Fibroblast of peridontal ligament (primary cell): Measurements from ENCODE around the gene GPD2.
"Not testable (repeated sequence)": the region's sequence is repeated elsewhere in the genome, so short reads cannot be mapped to it uniquely, and the experiment has no call there.

Experiments used
- DNase-seq: peaks from one replicate; pipeline ENCODE4 v3.0.0-alpha.2; 2010; ENCODE audit errors: extremely low read depth

The GPD2 gene

DNA sequence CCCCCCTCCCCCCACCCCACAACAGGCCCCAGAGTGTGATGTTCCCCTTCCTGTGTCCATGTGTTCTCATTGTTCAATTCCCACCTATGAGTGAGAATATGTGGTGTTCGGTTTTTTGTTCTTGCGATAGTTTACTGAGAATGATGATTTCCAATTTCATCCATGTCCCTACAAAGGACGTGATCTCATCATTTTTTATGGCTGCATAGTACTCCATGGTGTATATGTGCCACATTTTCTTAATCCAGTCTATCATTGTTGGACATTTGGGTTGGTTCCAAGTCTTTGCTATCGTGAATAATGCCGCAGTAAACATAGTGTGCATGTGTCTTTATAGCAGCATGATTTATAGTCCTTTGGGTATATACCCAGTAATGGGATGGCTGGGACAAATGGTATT lies 92.4 kb downstream of the GPD2 start:
- DNase-seq: not testable (repeated sequence)

DNA sequence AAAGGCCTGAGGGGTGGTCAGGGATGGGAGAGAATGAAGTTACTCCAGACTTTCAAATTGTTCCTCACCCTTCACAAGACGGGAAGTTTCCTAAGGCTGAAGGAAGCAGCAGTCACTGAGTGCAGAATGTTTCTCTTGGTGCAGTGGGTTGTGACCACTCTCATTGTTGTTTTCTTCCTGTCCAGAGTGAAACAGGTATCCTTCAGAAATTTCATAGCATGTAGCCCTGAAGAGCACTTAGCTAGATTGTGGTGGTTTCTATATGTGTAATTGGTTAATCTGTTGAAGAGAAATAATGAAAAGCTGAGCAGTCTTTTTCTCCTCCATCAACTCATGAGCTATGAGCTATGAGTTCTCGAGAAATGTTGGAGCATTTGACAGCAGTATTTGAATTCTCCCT lies 96.8 kb downstream of the GPD2 start:
- no peak for DNase-seq

DNA sequence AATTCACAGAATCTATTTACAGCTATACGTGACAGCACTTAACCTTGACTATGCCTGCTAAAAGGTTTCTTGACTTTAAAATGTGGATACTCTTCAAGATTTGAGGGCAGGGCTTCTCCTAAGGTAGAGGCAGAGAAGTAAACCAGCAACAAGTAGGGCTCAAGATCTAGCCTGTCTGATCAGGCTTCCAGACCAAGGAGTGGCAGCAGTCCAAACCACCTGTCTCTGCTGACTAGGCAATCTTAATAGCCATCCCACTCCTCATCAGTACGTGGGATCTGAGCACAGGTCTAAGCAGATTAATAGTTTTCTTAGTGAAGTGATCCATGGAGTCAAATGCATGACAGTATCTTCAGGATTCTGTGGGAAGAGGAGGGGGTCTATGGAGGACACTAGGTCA lies 100.4 kb downstream of the GPD2 start:
- no peak for DNase-seq

DNA sequence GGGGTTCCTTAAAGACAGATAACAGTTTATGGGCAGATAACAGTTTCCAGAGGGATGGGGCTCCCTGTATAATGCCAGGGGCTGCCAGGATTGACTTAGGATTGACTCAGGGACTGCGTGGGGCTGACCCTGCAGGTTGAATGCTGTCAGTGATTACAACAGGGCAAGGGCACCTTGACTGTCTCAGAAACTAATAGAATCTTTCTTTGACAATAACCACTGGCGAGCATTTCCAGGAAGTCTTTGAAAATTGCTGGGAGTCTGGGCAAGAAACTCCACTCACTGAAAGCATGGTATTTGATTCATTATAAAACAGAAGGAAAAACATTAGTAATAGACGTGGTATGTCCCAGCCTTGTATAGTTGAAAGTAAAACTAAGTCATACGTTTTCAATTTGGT lies 101.0 kb downstream of the GPD2 start:
- DNase-seq: peak; percentile 72

DNA sequence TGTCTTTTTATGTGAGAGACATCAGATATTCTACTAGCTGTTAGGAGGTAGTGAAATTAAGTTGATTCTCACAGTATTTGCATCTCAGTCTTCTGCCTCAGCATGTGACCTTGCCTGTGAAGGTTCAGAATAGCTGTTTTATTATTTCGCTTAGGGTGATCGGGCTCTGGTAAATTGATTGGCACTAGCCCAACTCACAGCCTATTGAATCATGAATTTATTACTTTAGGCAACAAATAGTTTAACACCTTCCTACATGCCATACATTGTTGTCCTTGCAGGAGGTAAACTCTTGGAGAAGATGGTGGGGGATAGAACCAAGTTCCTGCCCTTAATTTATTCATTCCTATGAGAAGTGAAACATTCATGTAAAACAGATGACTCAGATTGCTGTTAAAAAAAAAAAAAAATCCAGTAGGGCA lies 101.9 kb downstream of the GPD2 start:
- DNase-seq: peak; percentile 23

DNA sequence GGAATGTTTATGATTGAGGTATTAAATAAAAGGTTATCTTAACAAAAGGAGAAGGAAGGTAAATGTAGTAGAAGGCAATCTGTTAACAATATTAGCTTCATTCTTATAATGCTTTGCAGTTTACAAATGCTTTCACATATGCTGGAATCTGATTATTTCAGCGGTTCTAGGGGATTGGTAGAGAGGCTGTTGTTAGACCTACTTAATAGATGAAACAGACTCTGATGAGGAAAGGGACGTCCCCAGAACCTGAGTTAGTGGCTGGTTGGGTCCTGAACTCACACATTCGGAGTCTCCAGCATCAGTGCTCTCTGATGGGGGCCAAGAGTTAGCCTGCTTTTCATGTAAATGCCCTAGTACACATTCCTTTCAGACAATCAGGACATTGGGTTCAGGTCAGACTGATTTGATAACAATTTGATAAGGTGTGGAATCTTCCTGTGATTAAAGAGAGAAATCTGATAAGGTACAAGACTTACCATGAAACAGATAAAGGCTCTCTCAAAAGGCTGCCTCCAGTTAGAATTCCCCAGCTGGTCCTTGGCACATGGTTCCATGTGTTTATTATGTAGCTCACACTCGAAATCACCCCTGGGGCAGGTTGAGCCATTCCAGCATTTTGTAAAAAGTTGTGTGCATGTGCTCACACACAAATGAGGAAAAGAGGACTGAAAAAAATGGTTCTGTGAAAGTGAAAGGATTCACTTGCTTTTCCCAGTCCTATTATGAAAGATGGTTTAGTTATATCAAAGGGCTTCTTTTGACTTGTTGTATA lies 103.1 kb downstream of the GPD2 start:
- peak; percentile 31 for DNase-seq

DNA sequence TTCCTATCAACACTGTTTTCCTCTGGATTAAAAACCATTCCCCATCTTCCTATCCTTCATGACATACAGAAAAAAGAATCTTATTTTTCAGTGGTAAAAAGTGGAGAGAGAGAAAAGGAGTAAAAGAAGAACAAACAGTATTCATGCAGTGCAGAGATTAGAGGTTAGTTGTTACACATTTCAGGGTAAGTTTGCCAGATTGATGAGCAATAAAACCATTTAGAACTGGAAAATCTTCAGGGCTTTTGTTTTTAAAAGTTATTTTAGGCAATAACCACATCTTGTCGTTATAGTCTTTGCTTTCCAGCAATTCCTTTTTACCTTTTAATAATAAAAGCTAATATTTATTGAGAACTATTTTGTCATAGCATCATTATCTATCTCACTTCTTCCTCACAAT lies 104.5 kb downstream of the GPD2 start:
- peak; percentile 55 for DNase-seq

DNA sequence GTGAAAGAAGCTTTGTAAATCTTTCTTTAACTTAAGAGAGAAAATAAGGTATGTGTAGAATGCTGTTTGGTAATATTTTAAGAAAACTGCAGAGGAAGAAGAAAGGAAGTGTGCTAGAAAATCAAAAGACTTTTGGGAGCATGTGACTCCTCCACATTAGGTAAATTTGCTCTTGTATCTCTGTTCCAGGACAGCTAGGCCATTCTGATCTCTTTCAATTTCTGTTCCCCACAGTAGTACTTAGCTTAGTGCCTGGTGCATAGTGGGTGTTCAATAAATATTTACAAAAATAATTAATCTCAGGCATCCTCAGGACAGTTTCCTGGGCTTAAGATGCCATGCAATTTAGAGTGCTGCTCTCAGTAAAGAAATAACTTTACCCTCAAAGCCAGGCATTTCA lies 105.0 kb downstream of the GPD2 start:
- DNase-seq: no peak

DNA sequence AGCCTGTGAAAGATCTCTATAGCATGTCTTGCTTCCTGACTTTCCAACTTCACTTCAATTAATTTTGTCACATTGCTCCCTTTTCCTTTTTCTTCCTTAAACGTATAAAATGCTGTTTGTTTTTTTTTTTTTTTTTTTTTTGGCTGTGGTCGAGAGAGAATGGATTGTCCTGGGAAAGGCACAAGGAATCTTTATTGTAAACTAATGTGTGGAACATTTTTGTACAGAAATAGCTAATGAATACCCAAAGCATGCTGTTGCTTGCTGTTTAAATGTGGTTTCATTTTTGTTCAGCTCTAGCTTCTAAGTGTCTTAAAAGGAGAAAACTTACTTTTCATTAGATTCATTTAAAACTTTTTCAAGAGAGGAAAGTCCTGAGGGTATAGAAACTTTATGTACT lies 105.5 kb downstream of the GPD2 start:
- peak; percentile 54 for DNase-seq

DNA sequence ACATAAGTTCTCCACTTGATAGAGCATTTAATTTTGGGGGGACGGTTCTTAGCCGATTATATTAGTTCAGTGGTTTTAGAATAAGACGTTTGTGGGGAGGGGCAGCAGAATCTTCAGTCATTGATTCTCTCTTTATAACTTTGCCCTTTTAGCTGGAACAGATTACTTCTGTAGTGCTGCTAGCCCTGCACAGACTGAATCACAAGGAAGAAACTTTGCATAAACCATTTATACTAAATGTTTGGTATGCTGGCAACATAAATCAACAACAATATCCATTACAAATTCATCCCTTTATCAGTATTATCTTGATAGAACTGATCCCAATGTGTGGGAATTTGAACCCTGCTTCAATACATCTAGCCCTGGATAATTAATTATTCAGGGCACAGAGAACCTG lies 112.2 kb downstream of the GPD2 start:
- no peak for DNase-seq

DNA sequence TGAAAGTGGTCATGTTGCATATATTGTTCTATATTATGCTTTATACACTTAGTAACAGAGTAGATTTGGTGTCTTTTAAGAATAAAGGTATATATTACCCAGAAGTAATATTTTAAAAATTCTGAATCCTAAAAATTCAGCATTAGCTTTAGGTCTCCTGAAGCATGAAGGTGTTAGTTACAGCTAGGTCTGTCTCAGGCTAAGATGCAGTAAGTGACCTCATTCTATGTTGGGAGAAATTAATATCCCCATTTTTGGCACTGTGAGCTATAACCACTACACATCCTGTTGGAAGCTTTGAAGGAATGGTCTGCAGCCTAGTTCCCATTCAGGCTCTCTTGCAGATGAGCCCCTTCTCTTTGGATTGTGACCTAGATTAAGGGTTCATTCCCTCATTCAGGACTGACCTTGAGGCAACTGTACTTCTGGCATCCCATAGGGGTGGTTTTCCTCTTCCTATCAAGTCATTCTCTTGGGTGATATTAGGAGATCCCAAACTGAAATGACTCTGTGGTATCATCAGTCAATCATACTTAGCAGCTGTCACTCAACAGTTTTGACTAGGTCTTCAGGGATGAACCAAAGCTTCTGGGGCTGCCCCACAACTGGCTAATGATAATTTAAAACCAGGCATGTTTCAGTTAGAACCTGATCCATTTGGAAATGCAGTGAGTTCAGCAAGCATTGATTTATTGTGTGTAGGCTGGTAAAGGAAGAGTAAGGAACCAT lies 117.7 kb downstream of the GPD2 start:
- no peak for DNase-seq

DNA sequence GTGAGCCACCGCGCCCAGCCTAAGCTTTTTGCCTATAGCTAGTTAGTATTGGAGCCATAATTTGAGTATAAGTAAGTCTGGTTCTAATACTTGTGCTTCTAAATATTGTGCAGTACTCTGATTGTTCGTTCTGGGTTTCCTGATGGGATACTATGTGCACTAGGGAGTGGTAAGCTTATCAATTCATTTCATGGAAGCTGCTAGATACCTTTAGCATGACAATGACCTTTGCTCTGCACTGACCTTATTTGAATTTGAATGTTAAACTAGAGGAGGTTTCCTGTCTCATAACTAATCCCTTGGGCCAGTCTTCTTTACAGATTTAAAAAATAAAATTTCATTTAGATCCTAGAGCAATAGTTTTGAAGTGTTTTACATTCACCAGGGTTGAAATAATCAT lies 125.1 kb downstream of the GPD2 start:
- DNase-seq: no peak

DNA sequence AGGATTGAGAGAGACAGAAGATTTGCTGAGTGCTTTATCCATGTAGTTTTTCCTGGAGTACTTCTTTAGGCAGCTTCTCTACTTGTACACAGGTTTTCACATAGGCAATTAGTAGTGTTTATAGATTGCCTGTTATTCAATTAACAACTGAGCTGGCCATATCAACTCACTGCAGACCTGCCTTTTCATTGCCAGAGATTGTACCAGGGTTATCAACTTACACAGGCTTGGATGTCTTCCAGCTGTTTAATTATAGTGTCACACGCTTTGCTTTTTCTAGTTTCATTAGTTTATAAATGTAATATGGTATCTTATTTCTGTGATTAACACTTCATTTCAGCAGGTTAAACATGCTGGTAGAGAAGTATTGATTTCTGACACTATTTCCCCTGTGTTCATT lies 125.9 kb downstream of the GPD2 start:
- DNase-seq: no peak

DNA sequence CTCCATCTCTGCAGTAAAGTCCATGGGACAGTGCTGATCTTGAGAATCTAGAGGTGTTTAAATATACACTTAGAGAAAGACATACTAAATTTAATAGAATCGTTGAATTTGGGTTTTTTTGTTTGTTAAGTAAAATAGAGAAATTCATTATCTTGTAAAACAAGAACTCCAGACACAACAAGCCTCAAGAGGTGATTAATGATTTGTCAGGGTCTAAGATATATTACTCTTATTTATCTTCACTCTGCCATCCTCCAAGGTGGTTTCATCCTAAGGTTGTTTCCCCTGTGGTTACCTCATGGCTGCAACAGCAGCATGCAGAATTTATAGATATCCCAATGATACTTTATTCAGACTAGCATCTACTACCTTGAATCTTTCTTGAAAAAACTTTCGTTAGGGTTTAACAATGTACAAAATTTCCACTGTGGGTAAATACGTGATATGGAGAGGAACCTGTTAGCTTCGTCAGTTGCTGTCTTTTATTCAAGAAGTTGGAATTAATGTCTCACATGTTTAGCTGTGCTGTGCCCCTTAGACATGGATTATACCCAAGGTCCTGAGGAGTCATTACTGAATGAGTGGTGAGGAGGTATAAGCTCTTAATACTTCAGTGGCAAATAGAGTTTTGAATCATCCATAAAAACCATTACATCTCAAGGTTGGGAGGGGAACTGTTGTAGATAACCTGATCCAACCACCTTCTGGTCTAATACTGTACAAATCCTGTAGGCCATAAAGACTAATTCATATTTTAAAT lies 128.0 kb downstream of the GPD2 start:
- DNase-seq: no peak

DNA sequence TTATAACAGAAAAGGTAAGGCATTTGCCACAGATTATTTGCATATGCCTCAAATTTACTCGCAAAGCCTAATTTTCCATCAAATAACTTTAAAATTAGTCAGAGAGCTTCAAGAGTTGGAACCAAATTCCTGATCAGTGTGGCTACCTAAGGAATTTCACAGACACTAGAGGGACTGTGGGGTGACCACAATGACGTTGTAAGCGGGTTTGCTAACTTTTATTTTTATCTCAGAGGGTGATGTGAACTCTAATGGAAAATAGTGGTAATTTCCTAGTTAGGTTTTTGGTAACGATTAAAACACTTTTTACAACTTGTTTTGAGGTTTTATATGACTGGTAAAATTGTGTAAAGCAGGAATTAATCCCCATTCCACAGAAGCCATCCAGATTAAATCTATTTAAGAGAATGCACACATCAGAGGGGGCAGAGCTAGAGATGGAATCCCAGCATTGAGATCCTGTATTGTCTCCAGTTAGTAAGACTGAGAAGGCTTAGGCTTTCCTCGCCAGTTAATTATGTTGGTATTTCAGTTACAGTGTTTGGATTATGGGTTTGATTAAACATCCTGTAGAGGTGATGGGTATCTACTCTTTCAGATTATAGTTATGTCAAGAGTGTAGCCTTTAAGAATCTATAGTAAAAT lies 129.0 kb downstream of the GPD2 start:
- peak; percentile 98 for DNase-seq

DNA sequence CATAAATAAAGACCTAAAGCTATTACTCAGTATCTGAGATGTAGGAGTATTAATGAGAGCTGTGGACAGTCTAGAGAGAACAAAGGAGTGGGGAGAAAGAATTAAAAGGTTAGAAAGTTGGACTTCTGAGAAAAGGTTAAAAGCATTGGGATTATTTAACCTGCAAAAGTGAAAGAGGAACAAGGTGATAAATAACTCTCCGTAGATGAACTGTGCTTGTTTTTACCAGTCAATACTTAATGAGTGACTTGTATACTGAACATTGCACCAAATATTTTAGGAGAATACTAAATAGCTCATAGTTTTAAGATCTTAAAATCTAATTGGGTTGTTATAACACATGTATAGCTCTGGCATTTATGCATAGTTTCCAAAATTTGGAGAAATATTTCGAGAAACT lies 137.5 kb downstream of the GPD2 start:
- DNase-seq: no peak

DNA sequence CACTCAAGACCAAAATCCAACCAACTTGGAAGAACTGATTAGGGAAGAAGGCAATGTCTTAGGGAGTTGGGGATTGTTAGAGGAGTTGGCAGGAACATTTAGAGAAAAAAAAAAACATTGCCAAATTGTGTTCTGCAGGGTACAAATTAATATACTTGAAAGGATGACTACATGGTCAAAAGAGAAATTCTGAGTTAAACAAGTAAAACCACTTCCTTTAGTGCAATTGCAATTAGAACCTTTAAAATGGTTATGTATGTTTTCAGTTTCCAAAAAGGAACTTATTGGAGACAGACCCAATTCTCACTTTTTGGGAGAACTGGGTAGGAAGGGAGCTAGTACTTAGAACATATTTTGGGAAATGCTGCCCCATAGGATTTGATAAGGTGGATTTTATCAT lies 137.9 kb downstream of the GPD2 start:
- DNase-seq: no peak

DNA sequence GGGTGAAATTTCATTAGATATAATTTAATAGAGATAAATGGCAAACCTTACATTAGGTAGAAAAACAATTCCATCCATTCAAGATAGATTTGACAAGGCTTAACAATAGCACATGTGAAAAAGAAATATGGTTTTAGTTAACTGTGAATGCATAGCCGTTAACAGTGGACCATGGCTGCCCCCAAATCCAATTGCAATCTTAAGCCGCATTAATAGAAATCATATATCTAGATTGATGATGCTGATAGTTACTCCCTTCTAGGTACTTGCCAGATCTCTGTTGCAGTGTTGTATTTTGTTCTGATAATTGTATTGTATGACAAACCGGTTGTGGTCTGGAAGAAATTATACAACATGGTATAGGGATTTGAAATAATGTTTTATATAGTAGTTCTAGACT lies 139.8 kb downstream of the GPD2 start:
- DNase-seq: no peak

DNA sequence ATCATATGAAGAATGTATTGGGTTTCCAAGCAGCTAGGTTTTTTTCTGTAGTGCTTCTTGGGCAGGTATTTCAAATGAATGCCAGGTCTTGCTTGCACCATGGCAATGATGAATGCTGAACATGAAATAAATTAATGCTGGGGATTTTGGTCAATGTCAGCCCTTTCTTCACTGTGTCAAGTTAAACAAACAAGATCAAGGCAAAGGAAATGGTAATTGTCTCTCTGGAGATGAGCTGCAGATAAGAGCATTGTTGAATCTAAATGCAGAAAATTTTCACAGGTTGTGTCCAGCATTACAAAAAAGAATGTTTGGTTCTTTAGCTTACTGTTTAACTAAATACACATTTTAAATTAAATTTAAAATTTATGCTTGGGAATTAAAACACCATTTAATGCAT lies 144.3 kb downstream of the GPD2 start:
- DNase-seq: no peak

DNA sequence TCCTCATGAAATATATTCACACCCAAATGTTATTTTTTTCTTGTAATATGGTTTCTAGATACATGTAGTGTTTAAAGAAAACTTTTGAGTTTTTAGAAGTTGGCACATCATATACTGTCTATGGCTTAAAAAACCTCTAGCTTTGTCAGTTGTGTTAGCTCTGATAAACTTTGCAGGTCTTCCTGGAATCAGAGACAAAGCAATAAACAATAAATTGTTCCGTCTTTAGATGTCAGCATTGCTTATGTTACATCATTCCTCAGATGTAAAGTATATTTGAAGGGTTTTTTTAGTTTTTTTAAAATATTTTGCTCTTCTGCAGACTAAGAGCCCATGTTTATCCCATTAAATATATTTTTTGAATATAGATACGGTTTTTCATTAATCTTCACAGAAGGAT lies 145.1 kb downstream of the GPD2 start:
- no peak for DNase-seq

DNA sequence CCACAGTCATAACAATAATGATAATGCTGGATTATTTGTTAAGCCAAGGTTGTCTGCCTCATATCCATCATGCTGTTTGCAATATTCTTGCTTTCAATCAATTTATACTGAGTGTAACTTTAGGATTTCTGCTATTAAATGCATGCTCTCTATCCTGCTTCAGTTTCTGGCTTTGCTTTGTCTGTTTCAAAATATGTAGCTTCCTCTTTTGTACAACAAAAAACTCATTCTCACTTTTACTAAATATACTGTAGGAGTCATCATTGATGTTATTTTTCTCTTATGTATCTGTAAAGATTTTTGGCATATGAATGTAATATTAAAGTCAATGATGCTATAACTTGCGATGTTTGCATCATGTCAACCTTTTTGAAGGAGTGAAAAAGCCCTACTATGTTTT lies 149.3 kb downstream of the GPD2 start:
- no peak for DNase-seq

DNA sequence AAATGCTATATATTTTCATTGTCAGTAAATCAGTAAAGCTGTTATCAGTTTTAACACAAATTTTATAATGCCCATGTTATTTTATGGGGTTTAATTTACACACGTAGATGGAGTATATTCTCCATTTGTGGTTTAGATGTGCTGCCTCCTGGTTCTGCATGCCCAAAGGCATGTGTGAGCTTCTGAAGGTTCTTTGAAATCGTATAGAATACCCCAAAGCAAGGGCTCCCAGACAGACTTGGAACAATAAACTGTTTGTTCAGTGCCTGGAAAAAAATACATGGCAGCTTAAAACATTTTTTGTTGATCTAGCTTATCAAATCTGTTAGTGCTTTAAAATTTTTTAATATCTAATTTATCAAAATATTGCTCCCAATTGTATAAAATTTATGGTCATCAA lies 150.4 kb downstream of the GPD2 start:
- DNase-seq: no peak
